GM18526 (cell line): ENCODE results near the gene MAD1L1.

Experiments used
- POLR2A ChIP-seq: IDR thresholded peaks from 3 replicates; pipeline ENCODE4 v1.6.1; 2011; ENCODE audit not compliant: insufficient read length; ENCODE audit errors: extremely low read depth

The MAD1L1 gene

GRCh38 chr7:2129323-2130095, 103.2 kb downstream of the MAD1L1 start:
- no peak for TF ChIP-seq POLR2A

- no peak for TF ChIP-seq POLR2A
Measured at GRCh38 chr7:2128601-2129322, 104.0 kb downstream of the MAD1L1 start.

- no peak for TF ChIP-seq POLR2A
Measured at GRCh38 chr7:2126621-2127020, 106.1 kb downstream of the MAD1L1 start.

- TF ChIP-seq POLR2A, result no peak
Measured at GRCh38 chr7:2125931-2126330, 106.8 kb downstream of the MAD1L1 start.

- no peak for TF ChIP-seq POLR2A
Measured at GRCh38 chr7:2124604-2125345, 108.0 kb downstream of the MAD1L1 start.

- TF ChIP-seq POLR2A, result no peak
Measured at GRCh38 chr7:2123916-2124315, 108.8 kb downstream of the MAD1L1 start.

GRCh38 chr7:2123360-2123759, 109.4 kb downstream of the MAD1L1 start:
- no peak for TF ChIP-seq POLR2A

- no peak for TF ChIP-seq POLR2A
Measured at GRCh38 chr7:2122651-2123050, 110.1 kb downstream of the MAD1L1 start.

- TF ChIP-seq POLR2A, result no peak
Measured at GRCh38 chr7:2120841-2121830, 111.6 kb downstream of the MAD1L1 start.

GRCh38 chr7:2120251-2120660, 112.5 kb downstream of the MAD1L1 start:
- TF ChIP-seq POLR2A, result no peak

GRCh38 chr7:2118630-2119190, 114.0 kb downstream of the MAD1L1 start:
- no peak for TF ChIP-seq POLR2A

GRCh38 chr7:2118056-2118455, 114.7 kb downstream of the MAD1L1 start:
- no peak for TF ChIP-seq POLR2A

GRCh38 chr7:2117646-2118045, 115.1 kb downstream of the MAD1L1 start:
- TF ChIP-seq POLR2A, result no peak

GRCh38 chr7:2116989-2117591, 115.7 kb downstream of the MAD1L1 start:
- TF ChIP-seq POLR2A, result no peak
